Testis (tissue), 2 donors: ENCODE results near the gene IRAK4.

ENCODE experiments used
- CTCF ChIP-seq, 3 experiments: fragments of 450-650 bp in 2 of 3; fragments of 200-600 bp in 1 of 3; sonication (generic) in 1 of 3; IDR thresholded peaks; one replicate each; pipeline ENCODE4 v1.5.1; 2016 to 2019; ENCODE audit warnings: antibody characterized with exemption in 3 of 3, mild to moderate bottlenecking in 2 of 3, moderate library complexity in 1 of 3
- POLR2A ChIP-seq: fragments of 450-650 bp; IDR thresholded peaks from one replicate; pipeline ENCODE4 v1.6.1; 2017; ENCODE audit warnings: antibody characterized with exemption, mild to moderate bottlenecking, moderate library complexity

GRCh38 chr12:43826681-43827080 is 67.9 kb downstream of the IRAK4 start:
- TF ChIP-seq CTCF (IDR thresholded peaks at IDR 0.05) (no peak), POLR2A (no peak)
